Body of pancreas (tissue), 4 donors: ENCODE measurements around the gene IQSEC1. TPM values are rescaled to one million over a fixed set of nuclear protein-coding genes. Genes with fewer than 3 reads are reported as not detected.

ENCODE experiments used
- ATAC-seq: fragments of 150-250 bp; one replicate; pipeline ENCODE4 v1.9.1; 2016
- DNase-seq, 4 donors: peaks; one replicate each; pipeline ENCODE4 v3.0.0-alpha.2; 2019
- H3K27ac ChIP-seq, 4 donors: fragments of 200-600 bp; sonication (generic); 1 replicate in 3 of 4; 2 replicates in 1 of 4; pipeline versions ENCODE4 v1.5.1 to v1.6.1; 2016 to 2019; ENCODE audit warnings: mild to moderate bottlenecking in 1 of 4, mixed read lengths in 1 of 4, moderate library complexity in 1 of 4
- H3K27me3 ChIP-seq, 2 donors: fragments of 200-600 bp; sonication (generic); one replicate each; pipeline ENCODE4 v1.6.0; 2016; ENCODE audit warnings: mild to moderate bottlenecking in 1 of 2
- H3K36me3 ChIP-seq, 2 donors: fragments of 200-600 bp; sonication (generic); replicated peaks in 1 of 2; 2 replicates each; pipeline ENCODE4 v1.5.1; 2016; ENCODE audit warnings: low read depth in 2 of 2; ENCODE audit not compliant: insufficient read depth in 1 of 2
- H3K4me1 ChIP-seq: fragments of 200-600 bp; sonication (generic); one replicate; pipeline ENCODE4 v1.6.0; 2016
- H3K4me3 ChIP-seq, 2 donors: fragments of 200-600 bp; sonication (generic); 1 replicate in 1 of 2; 2 replicates in 1 of 2; pipeline ENCODE4 v1.5.1; 2016 to 2019
- H3K9me3 ChIP-seq, 3 donors: fragments of 200-600 bp; sonication (generic); 1 replicate in 2 of 3; 2 replicates in 1 of 3; pipeline ENCODE4 v1.5.1; 2016
- POLR2A ChIP-seq, 3 donors: fragments of 450-650 bp; IDR thresholded peaks; one replicate each; pipeline ENCODE4 v1.6.1; 2016; ENCODE audit warnings: antibody characterized with exemption in 3 of 3, mild to moderate bottlenecking in 2 of 3
- WGBS, 2 donors: methylation state at CpG; one replicate each; pipeline ENCODE4 v1.1.5; 2017; 5-methylcytosine and 5-hydroxymethylcytosine counted together
- intact Hi-C: fragments of 100-400 bp; cut with DNase I; formaldehyde crosslinking; loops from one replicate; pipeline ENCODE4 v1.15.1; 2023
- total RNA-seq, 2 donors: library from RNA; depleted of rRNA; stranded (reverse); fragments of >200 nt; gene quantifications; one replicate each; pipeline ENCODE4 v1.1.0, GENCODE V29; 2016
- TF ChIP-seq, protein P1 (sequence below), 7 experiments: fragments of 450-650 bp in 4 of 7; fragments of 200-600 bp in 3 of 7; sonication (generic) in 3 of 7; IDR thresholded peaks; one replicate each; pipeline ENCODE4 v1.5.1; 2016 to 2019; ENCODE audit warnings: antibody characterized with exemption in 7 of 7

The IQSEC1 gene
- total RNA-seq, 2 donors from 2014 or later = 29.6 to 42.2 TPM

DNA sequence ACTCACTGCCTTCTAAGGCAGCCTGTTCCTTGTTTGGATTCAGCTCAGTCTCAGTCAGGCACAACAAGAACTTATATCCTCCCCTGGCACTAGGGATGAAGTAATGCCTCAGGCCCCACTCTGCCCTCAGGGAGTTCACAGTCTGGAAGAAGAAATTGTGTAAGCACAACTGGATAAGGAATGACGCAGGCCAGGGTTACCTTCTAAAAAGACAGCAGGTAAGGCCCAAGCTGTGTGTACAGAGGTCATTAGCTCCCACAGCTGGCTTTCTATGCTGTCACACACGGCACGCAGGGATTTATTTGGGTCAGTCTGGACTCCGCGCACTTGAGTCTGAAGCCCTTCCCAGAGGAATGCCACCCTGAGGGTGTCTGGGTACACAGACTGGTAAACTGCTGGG is 82.9 kb downstream of the IQSEC1 start:
- no peak for DNase-seq
- Histone ChIP-seq H3K27me3 (no peaks in the 10 kb centered on the region), H3K4me3 (no peak overlapping the region), H3K9me3 (no peaks in the 10 kb centered on the region), H3K27ac (peak overlapping the region in 2 of 4 donors; percentile 5 to 87), H3K36me3 (no peaks in the 10 kb centered on the region), H3K4me1 (peaks cover 46% of the 10 kb centered on the region)
- intact Hi-C loops = no loop called here
- 80 to 86% methylated on average over 5 of the region's 5 CpGs for WGBS, 2 donors
- no peak for ATAC-seq
- TF ChIP-seq, protein P1, sequence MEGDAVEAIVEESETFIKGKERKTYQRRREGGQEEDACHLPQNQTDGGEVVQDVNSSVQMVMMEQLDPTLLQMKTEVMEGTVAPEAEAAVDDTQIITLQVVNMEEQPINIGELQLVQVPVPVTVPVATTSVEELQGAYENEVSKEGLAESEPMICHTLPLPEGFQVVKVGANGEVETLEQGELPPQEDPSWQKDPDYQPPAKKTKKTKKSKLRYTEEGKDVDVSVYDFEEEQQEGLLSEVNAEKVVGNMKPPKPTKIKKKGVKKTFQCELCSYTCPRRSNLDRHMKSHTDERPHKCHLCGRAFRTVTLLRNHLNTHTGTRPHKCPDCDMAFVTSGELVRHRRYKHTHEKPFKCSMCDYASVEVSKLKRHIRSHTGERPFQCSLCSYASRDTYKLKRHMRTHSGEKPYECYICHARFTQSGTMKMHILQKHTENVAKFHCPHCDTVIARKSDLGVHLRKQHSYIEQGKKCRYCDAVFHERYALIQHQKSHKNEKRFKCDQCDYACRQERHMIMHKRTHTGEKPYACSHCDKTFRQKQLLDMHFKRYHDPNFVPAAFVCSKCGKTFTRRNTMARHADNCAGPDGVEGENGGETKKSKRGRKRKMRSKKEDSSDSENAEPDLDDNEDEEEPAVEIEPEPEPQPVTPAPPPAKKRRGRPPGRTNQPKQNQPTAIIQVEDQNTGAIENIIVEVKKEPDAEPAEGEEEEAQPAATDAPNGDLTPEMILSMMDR (IDR thresholded peaks at IDR 0.05) = no peak
- no peak for TF ChIP-seq POLR2A (IDR thresholded peaks at IDR 0.05)

DNA sequence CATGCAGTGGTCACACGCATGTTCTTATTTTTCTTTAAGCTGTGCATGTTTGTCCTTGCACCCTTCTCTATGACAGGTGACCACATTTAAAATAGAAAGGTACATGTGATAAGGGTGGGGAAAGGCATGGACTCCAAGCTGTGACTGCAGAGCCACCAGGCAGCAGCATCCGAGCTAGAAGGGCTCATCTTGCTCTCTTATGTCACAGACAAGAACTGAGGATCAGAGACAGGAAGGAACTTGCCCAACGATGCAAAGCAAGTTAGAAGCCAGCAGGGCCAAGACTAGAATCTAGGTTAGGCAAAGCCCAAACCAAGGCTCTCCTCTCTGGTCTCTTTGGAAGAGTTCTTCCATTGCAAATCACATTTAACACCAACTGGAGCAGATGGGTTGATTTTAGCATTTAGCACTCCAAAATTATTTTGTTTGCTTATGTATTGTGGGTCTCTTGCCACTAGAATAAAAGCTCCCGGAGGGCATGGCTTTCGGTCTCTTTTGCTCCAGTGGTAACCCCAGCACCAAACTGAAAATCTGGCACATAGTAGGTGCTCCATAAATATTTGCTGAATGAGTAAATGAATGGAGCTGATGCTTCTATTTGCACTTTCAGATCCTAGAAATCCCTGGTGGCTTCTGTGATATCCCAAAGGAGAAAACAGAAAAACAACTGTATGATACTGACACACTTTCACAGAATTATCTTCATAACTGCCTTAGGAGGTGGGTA is 84.3 kb downstream of the IQSEC1 start:
- intact Hi-C loops = no loop called here
- ATAC-seq = no peak
- no peak for DNase-seq
- no peaks in the 10 kb centered on the region for H3K27me3 ChIP-seq
- no peak overlapping the region for H3K27ac ChIP-seq
- TF ChIP-seq, protein P1 (IDR thresholded peaks at IDR 0.05) = no peak
- no peak for TF ChIP-seq POLR2A (IDR thresholded peaks at IDR 0.05)
- no peaks in the 10 kb centered on the region for H3K36me3 ChIP-seq
- H3K4me3 ChIP-seq = no peak overlapping the region
- peaks cover 54% of the 10 kb centered on the region for H3K4me1 ChIP-seq
- 79 to 87% methylated on average over 5 of the region's 5 CpGs for WGBS, 2 donors
- H3K9me3 ChIP-seq = no peaks in the 10 kb centered on the region

DNA sequence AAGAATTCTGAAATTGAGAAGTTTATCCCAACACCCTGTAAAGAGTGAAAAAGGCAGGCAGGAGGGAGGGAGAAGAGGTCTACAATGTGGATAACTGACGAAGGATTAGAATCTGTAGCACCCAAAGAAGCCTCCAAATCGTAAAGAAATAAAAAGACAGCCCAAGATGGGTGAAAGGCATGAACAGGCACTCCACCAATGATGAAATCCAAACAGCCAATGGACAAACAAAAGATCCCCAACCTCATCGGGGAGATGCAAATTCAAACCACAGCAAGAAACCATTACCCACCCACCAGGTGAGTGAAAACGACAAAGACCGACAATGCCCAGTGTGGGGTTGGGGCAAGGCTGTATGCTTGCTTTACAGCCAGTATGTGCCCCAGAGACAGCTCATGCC is 85.6 kb downstream of the IQSEC1 start:
- Histone ChIP-seq H3K4me3 (no peak overlapping the region), H3K4me1 (peaks cover 48% of the 10 kb centered on the region), H3K27me3 (no peaks in the 10 kb centered on the region), H3K36me3 (no peaks in the 10 kb centered on the region), H3K27ac (peak overlapping the region in 1 of 4 donors; percentile 48), H3K9me3 (no peaks in the 10 kb centered on the region)
- ATAC-seq = no peak
- WGBS, 2 donors = 87 to 89% methylated on average over 5 of the region's 5 CpGs
- no peak for DNase-seq
- TF ChIP-seq, protein P1 (IDR thresholded peaks at IDR 0.05) = no peak
- TF ChIP-seq POLR2A (IDR thresholded peaks at IDR 0.05) = no peak
- intact Hi-C loops = no loop called here

DNA sequence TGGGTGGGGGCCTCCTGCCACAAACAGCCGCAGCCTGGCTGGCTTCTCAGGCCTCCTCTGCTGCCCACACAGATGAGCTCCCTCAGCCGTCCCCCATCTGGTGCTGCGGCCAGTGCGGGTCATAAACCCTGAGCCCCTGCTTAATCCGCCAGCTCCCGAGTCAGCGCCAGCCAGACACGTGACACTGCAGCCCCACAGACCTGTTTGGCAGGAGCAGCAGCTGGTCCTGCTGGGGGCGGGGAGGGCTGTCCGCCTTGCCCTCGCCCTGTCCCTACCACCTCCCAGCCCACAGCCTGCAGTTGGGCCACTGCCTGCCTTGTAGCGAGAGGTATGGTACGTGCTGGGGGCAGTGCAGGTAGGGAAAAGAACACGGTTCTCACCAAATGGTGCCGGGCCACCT is 86.2 kb downstream of the IQSEC1 start:
- peak; percentile 48 to 84 (median 61) for DNase-seq
- peak; percentile 33 for ATAC-seq
- whole genome bisulfite sequencing, 2 donors = 32 to 70% methylated on average over 11 to 15 of the region's 15 CpGs
- Histone ChIP-seq H3K4me1 (peaks cover 42% of the 10 kb centered on the region), H3K36me3 (no peaks in the 10 kb centered on the region), H3K27ac (peak overlapping the region in 2 of 4 donors; percentile 33 to 48), H3K4me3 (no peak overlapping the region), H3K27me3 (no peaks in the 10 kb centered on the region), H3K9me3 (no peaks in the 10 kb centered on the region)
- intact Hi-C loops = no loop called here
- no peak for TF ChIP-seq POLR2A (IDR thresholded peaks at IDR 0.05)
- TF ChIP-seq, protein P1 (IDR thresholded peaks at IDR 0.05) = no peak

DNA sequence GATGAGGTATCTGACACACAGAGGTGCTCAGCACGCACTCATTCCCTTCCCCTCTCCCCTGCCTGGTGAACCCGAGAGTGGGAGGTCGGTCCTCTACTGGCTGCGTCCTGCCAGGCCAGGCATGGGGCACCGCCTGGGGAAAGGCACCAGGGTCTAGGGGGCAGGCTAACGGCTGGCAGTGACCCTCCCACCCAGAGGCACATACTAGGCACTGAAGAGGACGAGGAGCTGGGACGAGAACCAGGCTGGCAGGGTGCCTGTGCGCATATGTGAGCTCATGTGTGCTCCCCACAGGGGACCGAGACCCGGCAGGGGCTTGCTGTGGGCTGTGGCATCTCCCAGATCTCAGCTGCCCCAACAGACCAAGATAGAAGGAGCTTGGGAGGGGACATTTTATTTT is 86.7 kb downstream of the IQSEC1 start:
- WGBS, 2 donors = 74 to 89% methylated on average over 9 to 10 of the region's 11 CpGs
- ATAC-seq (no peak), DNase-seq (peak in 1 of 4 donors; percentile 46)
- no peak for TF ChIP-seq POLR2A (IDR thresholded peaks at IDR 0.05)
- TF ChIP-seq, protein P1 (IDR thresholded peaks at IDR 0.05) = no peak
- H3K36me3 ChIP-seq = no peaks in the 10 kb centered on the region
- intact Hi-C loops = no loop called here
- no peaks in the 10 kb centered on the region for H3K9me3 ChIP-seq
- peak overlapping the region in 2 of 4 donors; percentile 33 to 48 for H3K27ac ChIP-seq
- H3K4me1 ChIP-seq = peaks cover 37% of the 10 kb centered on the region
- no peak overlapping the region for H3K4me3 ChIP-seq
- H3K27me3 ChIP-seq = no peaks in the 10 kb centered on the region
